ENCODE measurements around the gene SMPD2.

The SMPD2 gene

GRCh38 chr6:109434456-109434855, 6.1 kb upstream of the SMPD2 start:
- no peak for TF ChIP-seq CTCF (IDR thresholded peaks at IDR 0.05)
- no peak for DNase-seq (ENCODE audit: low spot score)
- H3K27ac ChIP-seq = no peak overlapping the region
- H3K4me3 ChIP-seq = no peak overlapping the region

- no peak for DNase-seq (ENCODE audit: low spot score)
- Histone ChIP-seq H3K4me3 (no peak overlapping the region), H3K27ac (no peak overlapping the region)
- TF ChIP-seq CTCF (IDR thresholded peaks at IDR 0.05) = no peak
Observed at GRCh38 chr6:109436041-109436440, 4.5 kb upstream of the SMPD2 start.

DNA sequence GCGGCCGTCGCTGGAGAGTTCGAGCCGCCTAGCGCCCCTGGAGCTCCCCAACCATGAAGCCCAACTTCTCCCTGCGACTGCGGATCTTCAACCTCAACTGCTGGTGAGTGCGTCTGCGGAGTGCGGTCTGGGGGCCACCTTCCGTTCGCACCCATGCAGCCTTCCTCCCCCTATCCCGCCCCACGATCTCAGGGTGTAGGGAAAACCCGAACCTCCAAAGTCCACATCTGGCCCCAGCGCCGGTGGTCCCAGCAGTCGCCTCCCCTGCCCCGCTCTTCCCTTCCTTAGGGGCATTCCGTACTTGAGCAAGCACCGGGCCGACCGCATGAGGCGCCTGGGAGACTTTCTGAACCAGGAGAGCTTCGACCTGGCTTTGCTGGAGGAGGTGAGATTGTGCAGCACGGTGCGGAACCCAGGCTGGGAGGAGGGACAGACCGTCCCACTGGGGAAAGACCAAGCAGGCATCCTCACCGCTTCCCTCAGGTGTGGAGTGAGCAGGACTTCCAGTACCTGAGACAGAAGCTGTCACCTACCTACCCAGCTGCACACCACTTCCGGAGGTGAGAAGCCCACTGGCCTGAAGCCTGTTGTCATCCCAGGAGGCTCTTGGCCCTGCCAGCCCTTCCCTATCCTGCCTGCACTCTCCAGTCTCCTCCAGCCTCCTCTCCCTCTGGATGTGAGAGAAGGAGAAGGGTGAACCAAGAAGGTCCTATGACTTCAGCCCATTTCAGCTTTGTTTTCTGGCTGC, 719 bp downstream of the SMPD2 start:
- H3K4me3 ChIP-seq = peak overlapping the region; percentile 91
- peak overlapping the region; percentile 75 to 93 for H3K27ac ChIP-seq
- DNase-seq (ENCODE audit: low spot score) = no peak
- TF ChIP-seq CTCF (IDR thresholded peaks at IDR 0.05) = no peak

- Histone ChIP-seq H3K27ac (peak overlapping the region in 1 of 2 donors; percentile 93), H3K4me3 (no peak overlapping the region)
- TF ChIP-seq CTCF (IDR thresholded peaks at IDR 0.05) = no peak
- DNase-seq (ENCODE audit: low spot score) = no peak
Observed at GRCh38 chr6:109442393-109442924, 1.9 kb downstream of the SMPD2 start.

- DNase-seq (ENCODE audit: low spot score) = no peak
- no peak for TF ChIP-seq CTCF (IDR thresholded peaks at IDR 0.05)
- no peak overlapping the region for H3K27ac ChIP-seq
- no peak overlapping the region for H3K4me3 ChIP-seq
Observed at GRCh38 chr6:109443425-109443950, 3.0 kb downstream of the SMPD2 start.

DNA sequence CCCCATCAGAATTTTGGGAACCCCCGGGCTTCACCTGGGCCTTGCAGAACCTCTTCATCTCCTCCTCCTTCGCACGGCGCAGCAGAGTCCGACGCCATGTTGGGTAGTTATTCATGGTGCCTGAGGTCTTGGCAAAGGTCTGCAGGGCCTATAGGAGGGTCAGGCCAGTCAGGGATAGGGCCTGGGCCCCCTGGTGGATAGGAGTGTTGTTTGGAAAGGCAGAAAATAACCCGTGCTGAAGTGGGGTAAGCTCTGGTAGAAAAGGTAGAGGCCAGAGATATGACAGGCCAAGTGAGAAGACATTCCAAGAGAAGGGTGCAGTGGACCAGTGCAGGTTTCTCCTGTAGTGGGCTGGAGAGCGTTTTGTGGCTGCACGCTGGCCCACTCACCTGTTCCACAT, 4.9 kb downstream of the SMPD2 start:
- no peak for TF ChIP-seq CTCF (IDR thresholded peaks at IDR 0.05)
- DNase-seq (ENCODE audit: low spot score) = no peak
- no peak overlapping the region for H3K4me3 ChIP-seq
- no peak overlapping the region for H3K27ac ChIP-seq

GRCh38 chr6:109446072-109446471, 5.5 kb downstream of the SMPD2 start:
- DNase-seq (ENCODE audit: low spot score) = no peak
- Histone ChIP-seq H3K4me3 (no peak overlapping the region), H3K27ac (no peak overlapping the region)
- no peak for TF ChIP-seq CTCF (IDR thresholded peaks at IDR 0.05)
